K562 (cell line): ENCODE results near the gene IQCN. TPM values are rescaled to one million over a fixed set of nuclear protein-coding genes. Genes with fewer than 3 reads are reported as not detected.
A peak's percentile ranks its signal among the peaks of the same experiment; 100 is the strongest.

ENCODE experiments used
- ILF3 ChIP-seq: fragments of 450-650 bp; IDR thresholded peaks from 2 replicates; pipeline ENCODE4 v1.6.1; 2018; ENCODE audit warnings: antibody characterized with exemption, mild to moderate bottlenecking, moderate library complexity, borderline replicate concordance
- REST ChIP-seq, 2 experiments: fragments of 450-650 bp; formaldehyde crosslinking in 1 of 2; IDR thresholded peaks; 2 replicates each; pipeline versions ENCODE4 v1.4.0 to v1.6.1; 2014 to 2020; ENCODE audit warnings: mild to moderate bottlenecking in 2 of 2, borderline replicate concordance in 1 of 2, low read depth in 1 of 2
- SMC3 ChIP-seq: conservative IDR thresholded peaks from 2 replicates; pipeline ENCODE4 v1.6.1; 2011; ENCODE audit warnings: low read depth, low read length, improper control_type of control experiment; ENCODE audit not compliant: insufficient read depth
- polyA plus RNA-seq, 8 experiments: library from polyadenylated mRNA; depleted of rRNA in 4 of 8; stranded (reverse) in 5 of 8; unstranded in 3 of 8; fragments of >200 nt; fragmentation: Nextera tagmentation in 2 of 8; fragmentation: Illumina TruSeq in 1 of 8; extraction: Ambion mirVana in 2 of 8; extraction: Trizol in 1 of 8; gene quantifications; 2 replicates each; pipeline versions ENCODE4 v1.2.1 to v1.2.3, GENCODE V29; 2011 to 2014; ENCODE audit warnings: inconsistent platforms in 1 of 8, missing spikeins in 1 of 8
- total RNA-seq, 7 experiments: library from RNA; depleted of rRNA in 6 of 7; stranded (reverse); fragments of >200 nt in 6 of 7; fragmentation: Illumina TruSeq in 2 of 7; extraction: Trizol in 2 of 7; gene quantifications; 2 replicates each; pipeline versions ENCODE4 v1.2.1 to v1.2.3, GENCODE V29; 2011 to 2021; ENCODE audit warnings: low replicate concordance in 1 of 7

IQCN gene
- total and polyA plus RNA-seq, 9 of the 15 experiments (the other 6 are each of a cell fraction or from before 2014, with no cell fraction given), result 0.01 to 0.07 (median 0.04) TPM; not detected in 3

DNA sequence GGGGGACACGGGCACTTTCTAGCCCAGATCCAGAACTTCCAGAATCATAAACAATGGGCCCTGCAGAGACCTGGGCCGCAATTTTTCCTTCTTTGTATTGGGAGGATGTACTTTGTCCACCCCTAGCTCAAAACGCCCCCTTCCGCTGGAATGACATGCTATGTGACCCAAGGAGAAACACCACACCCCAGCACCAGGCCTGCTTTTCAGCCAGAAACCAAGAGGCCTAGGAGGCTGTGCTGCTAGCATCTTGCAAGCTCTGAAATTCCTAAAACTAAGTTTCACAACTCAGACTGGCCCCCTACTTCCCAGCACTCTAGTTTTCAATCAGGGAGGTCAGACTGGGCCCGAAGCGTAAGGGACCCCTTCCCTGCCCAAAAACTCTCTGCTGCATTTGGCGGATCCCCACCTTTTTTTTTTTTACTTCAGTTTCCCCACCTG lies 48.1 kb upstream of the IQCN start (continued):
- TF ChIP-seq REST (IDR thresholded peaks at IDR 0.05; ENCODE audit: borderline replicate concordance) (peak; percentile 39; the same call in 1 of the 2 replicates), REST (CRISPR knock-in tag; IDR thresholded peaks at IDR 0.05; ENCODE audit: low read depth) (no peak), ILF3 (0 out of 2 replicates have a peak, but pooled peaks have one; percentile 71), SMC3 (0 out of 2 replicates have a peak, but pooled peaks have one; percentile 14)
